H1 (cell line): ENCODE data around the gene SOX1. TPM values are rescaled to one million over a fixed set of nuclear protein-coding genes. Genes with fewer than 3 reads are reported as not detected.

Experiments
- CTCF ChIA-PET: fragments of 300-600 bp; sonication (Branson Sonifier 250); formaldehyde crosslinking; loops from one replicate; lab custom pipeline; 2021; ENCODE audit not compliant: partially characterized antibody; lab: Charles Lee
- POLR2A ChIA-PET: fragments of 300-600 bp; sonication (Branson Sonifier 250); formaldehyde crosslinking; loops from one replicate; lab custom pipeline; 2021; ENCODE audit warnings: inconsistent platforms; ENCODE audit not compliant: partially characterized antibody; lab: Charles Lee
- DNase-seq, 2 experiments: peaks; one replicate each; pipeline versions ENCODE4 v3.0.0 to v3.0.0-alpha.2; 2010 to 2022; ENCODE audit warnings: low spot score in 2 of 2, low read depth in 1 of 2, mixed read lengths in 1 of 2
- FAIRE-seq: peaks from 2 replicates; lab custom pipeline; 2011; peaks lifted over from hg19 to GRCh38; lab: Jason Lieb, UNC
- H2AFZ ChIP-seq: 2 replicates; pipeline ENCODE4 v1.8.1; 2012; ENCODE audit warnings: low read length, inconsistent platforms
- H2AK5ac ChIP-seq: 2 replicates; pipeline ENCODE4 v1.6.1; 2013; ENCODE audit warnings: low read depth, low read length
- H2BK120ac ChIP-seq: replicated peaks from 2 replicates; pipeline ENCODE3; 2013; ENCODE audit warnings: low read depth, low read length, inconsistent platforms
- H2BK12ac ChIP-seq: 2 replicates; pipeline ENCODE4 v1.6.1; 2013; ENCODE audit warnings: low read depth, low read length
- H2BK15ac ChIP-seq: 2 replicates; pipeline ENCODE4 v1.6.1; 2013; ENCODE audit warnings: low read length
- H2BK20ac ChIP-seq: 2 replicates; pipeline ENCODE4 v1.6.1; 2013; ENCODE audit warnings: low read length
- H2BK5ac ChIP-seq: 2 replicates; pipeline ENCODE4 v1.6.1; 2013; ENCODE audit warnings: low read depth, low read length
- H3K14ac ChIP-seq: 2 replicates; pipeline ENCODE4 v1.6.1; 2013; ENCODE audit warnings: inconsistent platforms; ENCODE audit not compliant: insufficient read length
- H3K18ac ChIP-seq: 2 replicates; pipeline ENCODE4 v1.6.1; 2013; ENCODE audit warnings: low read length; ENCODE audit errors: extremely low read depth
- H3K23ac ChIP-seq: 2 replicates; pipeline ENCODE4 v1.6.1; 2013; ENCODE audit warnings: inconsistent platforms; ENCODE audit not compliant: insufficient read length
- H3K23me2 ChIP-seq: 2 replicates; pipeline ENCODE4 v1.6.1; 2013; ENCODE audit warnings: low read depth, low read length
- H3K27ac ChIP-seq: 2 replicates; pipeline ENCODE4 v1.6.1; 2011; ENCODE audit warnings: low read depth, low read length, inconsistent platforms
- H3K27me3 ChIP-seq, 4 experiments: replicated peaks in 1 of 4; 1 replicate in 1 of 4; 2 replicates in 3 of 4; pipeline versions ENCODE4 v1.6.1 to v1.8.1; 2011 to 2013; ENCODE audit warnings: low read length in 3 of 4, mild to moderate bottlenecking in 3 of 4, inconsistent platforms in 2 of 4, mixed read lengths in 2 of 4, moderate library complexity in 1 of 4; ENCODE audit not compliant: control insufficient read depth in 3 of 4, insufficient read depth in 3 of 4; ENCODE audit errors: extremely low read depth in 1 of 4
- H3K36me3 ChIP-seq, 4 experiments: 2 replicates each; pipeline versions ENCODE4 v1.6.1 to v1.8.1; 2011 to 2013; ENCODE audit warnings: mild to moderate bottlenecking in 4 of 4, low read length in 3 of 4, moderate library complexity in 2 of 4, control low read depth in 1 of 4, inconsistent platforms in 1 of 4; ENCODE audit not compliant: insufficient read depth in 4 of 4, control insufficient read depth in 2 of 4
- H3K4ac ChIP-seq: replicated peaks from 2 replicates; pipeline ENCODE3; 2013; ENCODE audit warnings: low read length, low read depth, mixed read lengths, inconsistent platforms; ENCODE audit not compliant: insufficient read length
- H3K4me1 ChIP-seq, 4 experiments: replicated peaks in 1 of 4; 1 replicate in 1 of 4; 2 replicates in 3 of 4; pipeline versions ENCODE4 v1.6.1 to v1.8.1; 2011 to 2013; ENCODE audit warnings: low read length in 3 of 4, inconsistent platforms in 2 of 4, mixed read lengths in 1 of 4; ENCODE audit not compliant: insufficient read depth in 4 of 4, control insufficient read depth in 3 of 4
- H3K4me2 ChIP-seq, 2 experiments: 2 replicates each; pipeline versions ENCODE4 v1.6.1 to v1.8.1; 2011 to 2013; ENCODE audit warnings: low read depth in 2 of 2, low read length in 2 of 2, control low read depth in 1 of 2, inconsistent platforms in 1 of 2, mild to moderate bottlenecking in 1 of 2; ENCODE audit not compliant: insufficient read depth in 1 of 2
- H3K4me3 ChIP-seq, 4 experiments: fragments of 200-600, 300-600 bp in 1 of 4; sonication (generic), shearing (Covaris generic), sonication (Bioruptor Twin) in 1 of 4; 2 replicates each; pipeline versions ENCODE4 v1.5.1 to v1.8.1; 2011 to 2016; ENCODE audit warnings: low read length in 4 of 4, low read depth in 3 of 4, control low read depth in 2 of 4, inconsistent platforms in 2 of 4, mild to moderate bottlenecking in 2 of 4, mixed read lengths in 1 of 4, moderate library complexity in 1 of 4; ENCODE audit not compliant: insufficient read depth in 2 of 4; ENCODE audit errors: extremely low read depth in 1 of 4
- H3K56ac ChIP-seq: replicated peaks from 2 replicates; pipeline ENCODE3; 2013; ENCODE audit warnings: low read depth, mild to moderate bottlenecking, mixed read lengths, low read length, inconsistent platforms; ENCODE audit not compliant: insufficient read length
- H3K79me1 ChIP-seq: 2 replicates; pipeline ENCODE4 v1.6.1; 2013; ENCODE audit warnings: low read depth, low read length, control low read depth
- H3K79me2 ChIP-seq, 2 experiments: 2 replicates each; pipeline versions ENCODE4 v1.6.1 to v1.8.1; 2012 to 2013; ENCODE audit warnings: low read length in 2 of 2, mild to moderate bottlenecking in 2 of 2, inconsistent platforms in 1 of 2; ENCODE audit not compliant: insufficient read depth in 2 of 2, control insufficient read depth in 1 of 2
- H3K9ac ChIP-seq, 4 experiments: replicated peaks in 1 of 4; 1 replicate in 1 of 4; 2 replicates in 3 of 4; pipeline versions ENCODE4 v1.6.1 to v1.8.1; 2011 to 2013; ENCODE audit warnings: low read depth in 3 of 4, low read length in 3 of 4, control low read depth in 2 of 4, mild to moderate bottlenecking in 2 of 4, moderate library complexity in 2 of 4, inconsistent platforms in 1 of 4; ENCODE audit errors: extremely low read depth in 1 of 4
- H3K9me3 ChIP-seq, 2 experiments: 2 replicates each; pipeline versions ENCODE4 v1.6.1 to v1.8.1; 2012 to 2013; ENCODE audit warnings: mild to moderate bottlenecking in 2 of 2, moderate library complexity in 2 of 2, control low read depth in 1 of 2, inconsistent platforms in 1 of 2, low read depth in 1 of 2, low read length in 1 of 2, mixed read lengths in 1 of 2; ENCODE audit not compliant: insufficient read depth in 2 of 2
- H4K20me1 ChIP-seq, 2 experiments: replicated peaks in 1 of 2; 2 replicates each; pipeline versions ENCODE3 to v1.8.1; 2011 to 2013; ENCODE audit warnings: inconsistent platforms in 2 of 2, low read length in 2 of 2, mild to moderate bottlenecking in 1 of 2; ENCODE audit not compliant: insufficient read depth in 2 of 2, control insufficient read depth in 1 of 2
- H4K5ac ChIP-seq: 2 replicates; pipeline ENCODE4 v1.6.1; 2013; ENCODE audit warnings: low read length, low read depth, mixed read lengths, inconsistent platforms; ENCODE audit not compliant: insufficient read length
- H4K8ac ChIP-seq: 2 replicates; pipeline ENCODE4 v1.8.0; 2013; ENCODE audit warnings: mild to moderate bottlenecking, moderate library complexity, low read length, inconsistent platforms; ENCODE audit not compliant: insufficient read depth; ENCODE audit errors: extremely low read depth
- H4K91ac ChIP-seq: replicated peaks from 2 replicates; pipeline ENCODE3; 2013; ENCODE audit warnings: low read length, mixed read lengths, inconsistent platforms; ENCODE audit not compliant: insufficient read length
- BCL11A ChIP-seq, 2 experiments: IDR thresholded peaks; one replicate each; pipeline ENCODE4 v1.6.1; 2011; ENCODE audit warnings: low read depth in 2 of 2, low read length in 2 of 2, mild to moderate bottlenecking in 2 of 2
- CBX8 ChIP-seq: fragments of 300-800, 300-1000 bp; sonication (generic); IDR thresholded peaks from 2 replicates; pipeline ENCODE4 v1.7.1; 2016; ENCODE audit warnings: low read depth, low read length, borderline replicate concordance
- HDAC2 ChIP-seq, 2 experiments: fragments of 300-600 bp in 1 of 2; sonication (generic) in 1 of 2; IDR thresholded peaks; 2 replicates each; pipeline ENCODE4 v1.6.1; 2011 to 2012; ENCODE audit warnings: low read depth in 2 of 2, low read length in 2 of 2, mild to moderate bottlenecking in 2 of 2, moderate library complexity in 2 of 2, borderline replicate concordance in 1 of 2, inconsistent platforms in 1 of 2
- KDM1A ChIP-seq: fragments of 200-600, 300-600 bp; sonication (generic); IDR thresholded peaks from 2 replicates; pipeline ENCODE4 v1.7.1; 2016; ENCODE audit warnings: mild to moderate bottlenecking, low read length, borderline replicate concordance
- MAFK ChIP-seq: IDR thresholded peaks from 2 replicates; pipeline ENCODE4 v1.6.1; 2012; ENCODE audit warnings: low read depth, mild to moderate bottlenecking, improper control_type of control experiment, low read length
- NANOG ChIP-seq: IDR thresholded peaks from 2 replicates; pipeline ENCODE4 v1.6.1; 2011; ENCODE audit warnings: low read length, low read depth, mild to moderate bottlenecking, inconsistent platforms; ENCODE audit not compliant: insufficient read depth, poor library complexity, severe bottlenecking
- POLR2AphosphoS5 ChIP-seq: IDR thresholded peaks from 2 replicates; pipeline ENCODE4 v1.6.1; 2011; ENCODE audit warnings: low read depth, low read length
- RXRA ChIP-seq: IDR thresholded peaks from 2 replicates; pipeline ENCODE4 v1.6.1; 2011; ENCODE audit warnings: low read depth, mild to moderate bottlenecking, low read length, moderate library complexity; ENCODE audit not compliant: insufficient read depth
- SP2 ChIP-seq: IDR thresholded peaks from 2 replicates; pipeline ENCODE4 v1.6.1; 2012; ENCODE audit warnings: mild to moderate bottlenecking, low read length, inconsistent platforms
- YY1 ChIP-seq: IDR thresholded peaks from 2 replicates; pipeline ENCODE4 v1.6.1; 2011; ENCODE audit warnings: low read depth, mild to moderate bottlenecking, low read length
- ZNF274 ChIP-seq: IDR thresholded peaks from 2 replicates; pipeline ENCODE4 v1.7.0; 2012; ENCODE audit warnings: low read length, borderline replicate concordance; ENCODE audit errors: extremely low read depth
- WGBS, 2 experiments: shearing (Covaris generic) in 1 of 2; methylation state at CpG; one replicate each; pipeline versions ENCODE4 v1.1.6 to v1.1.7; 2013 to 2015; ENCODE audit warnings: low lambda C conversion rate in 2 of 2, mixed read lengths in 2 of 2, inconsistent platforms in 1 of 2, low coverage in 1 of 2, missing lambda C conversion rate in 1 of 2; ENCODE audit not compliant: insufficient replicate concordance in 2 of 2, insufficient coverage in 1 of 2, insufficient read length in 1 of 2; ENCODE audit errors: extremely low coverage in 1 of 2, missing lambda C conversion rate in 1 of 2; 5-methylcytosine and 5-hydroxymethylcytosine counted together
- polyA plus RNA-seq, 7 experiments: library from polyadenylated mRNA; depleted of rRNA in 3 of 7; stranded (reverse) in 5 of 7; unstranded in 2 of 7; fragments of >200 nt in 5 of 7; fragments of 200-250 nt in 2 of 7; gene quantifications; 1 replicate in 5 of 7; 2 replicates in 1 of 7; 4 replicates in 1 of 7; pipeline versions ENCODE4 v1.2.1 to v1.2.3, GENCODE V29; 2011 to 2013; ENCODE audit warnings: missing spikeins in 2 of 7, mixed read lengths in 2 of 7
- total RNA-seq: library from RNA; stranded (reverse); fragmentation: NEBNext Ultra II Directional; extraction: Animal tissue kit (Norgen Biotek cat#: 25700); gene quantifications from 2 replicates; pipeline ENCODE4 v1.2.1, GENCODE V29; 2021

The SOX1 gene
- total and polyA plus RNA-seq, 2 of the 8 experiments (the other 6 are each of a cell fraction or from before 2014, with no cell fraction given), result 0.03 to 0.09 TPM

DNA sequence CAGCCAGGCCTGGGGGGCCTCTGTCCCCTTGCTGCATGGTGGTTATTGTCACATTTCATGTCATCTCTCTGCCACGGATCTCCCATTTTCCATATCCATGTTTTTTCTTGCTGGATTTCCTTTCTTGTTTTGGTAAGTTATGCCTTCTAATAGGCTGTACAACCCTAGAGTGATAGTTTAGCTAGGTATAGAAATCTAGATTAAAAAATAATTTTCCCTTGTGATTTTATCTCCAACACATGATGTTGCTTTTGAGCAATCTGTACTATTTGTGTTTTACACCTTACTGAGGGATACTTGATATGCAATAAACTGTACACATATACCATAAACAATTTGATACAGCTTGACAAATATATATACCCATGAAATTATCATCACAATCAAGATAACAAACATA, 17.0 kb downstream of the SOX1 start:
- no peak for DNase-seq
- H3K9ac ChIP-seq, result no peak overlapping the region
- H4K91ac ChIP-seq, result no peak overlapping the region
- no peak overlapping the region for H3K4me3 ChIP-seq
- H3K27me3 ChIP-seq, result peaks cover 0 to under 1% (median 0%) of the 10 kb centered on the region in 4 experiments; a peak in 2 of 7 replicates
- H2AFZ ChIP-seq, result no peak overlapping the region
- H3K18ac ChIP-seq, result no peak overlapping the region
- H2BK5ac ChIP-seq, result no peak overlapping the region
- TF ChIP-seq SP2 (no peak), KDM1A (no peak), HDAC2 (IDR thresholded peaks at IDR 0.05; ENCODE audit: borderline replicate concordance in 1 of 2, low read depth in 2 of 2, low read length in 2 of 2) (no peak), MAFK (no peak), POLR2AphosphoS5 (no peak), RXRA (no peak), ZNF274 (no peak), CBX8 (no peak), BCL11A (IDR thresholded peaks at IDR 0.05; ENCODE audit: low read depth in 2 of 2, low read length in 2 of 2) (no peak), YY1 (no peak), NANOG (no peak)
- TF ChIP-seq, all 59 proteins: peak for 0
- ChIA-PET CTCF (interaction anchor here (1.0 kb wide), 1 partner anchor 47 kb away, joined by 3 read pairs; no protein-coding TSS in a partner anchor), POLR2A (no interaction called here)
- H3K14ac ChIP-seq, result no peak overlapping the region
- no peak overlapping the region for H3K23ac ChIP-seq
- H3K36me3 ChIP-seq, result no peaks in the 10 kb centered on the region; a peak in 2 of 8 replicates
- H4K5ac ChIP-seq, result no peak overlapping the region
- no peak overlapping the region for H2AK5ac ChIP-seq
- H4K20me1 ChIP-seq, result no peaks in the 10 kb centered on the region
- H3K9me3 ChIP-seq, result peaks cover 13 to 22% of the 10 kb centered on the region in 2 experiments
- peaks cover under 1% of the 10 kb centered on the region; the same call in 1 of the 2 replicates for H3K79me1 ChIP-seq
- no peak for FAIRE-seq
- no peak overlapping the region for H3K56ac ChIP-seq
- no peak overlapping the region for H2BK12ac ChIP-seq
- H3K4ac ChIP-seq, result no peak overlapping the region
- no peak overlapping the region for H4K8ac ChIP-seq
- no peak overlapping the region for H3K4me2 ChIP-seq
- no peak overlapping the region for H2BK15ac ChIP-seq
- H3K23me2 ChIP-seq, result peaks cover under 1% of the 10 kb centered on the region; the same call in 1 of the 2 replicates
- no peak overlapping the region for H2BK120ac ChIP-seq
- no peaks in the 10 kb centered on the region for H3K79me2 ChIP-seq
- no peak overlapping the region for H2BK20ac ChIP-seq
- WGBS, 2 experiments, result 96% methylated on average over 1 of the region's 1 CpG; no CpG with 5 or more reads in 1 of the 2 experiments
- peaks cover 3 to 11% (median 7%) of the 10 kb centered on the region in 4 experiments; a peak in 6 of 7 replicates for H3K4me1 ChIP-seq
- no peak overlapping the region for H3K27ac ChIP-seq
